ENCODE results near the gene FGF6. TPM values are rescaled to one million over a fixed set of nuclear protein-coding genes. Genes with fewer than 3 reads are reported as not detected.

Gene FGF6
- total RNA-seq, 1 donor from 2014 or later, result not detected

DNA sequence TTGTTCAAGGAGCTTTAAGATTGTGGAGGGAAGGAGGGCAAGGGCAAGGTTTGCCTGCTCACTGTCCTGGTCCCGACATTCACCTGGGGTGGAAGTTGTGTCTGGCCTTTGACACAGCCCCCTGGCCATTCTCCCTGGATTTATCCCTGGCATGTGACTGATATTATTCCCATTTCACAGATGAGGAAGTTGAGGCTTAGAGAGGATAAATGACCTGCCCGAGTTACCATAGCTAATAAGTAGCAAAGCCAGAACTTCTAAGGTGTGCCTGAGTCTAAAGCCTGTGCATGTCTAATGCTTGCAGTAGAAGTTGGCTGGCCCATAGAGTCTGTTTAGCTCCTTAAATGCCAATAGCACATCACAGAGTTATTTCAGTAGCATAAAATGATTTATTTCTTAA is 720 bp upstream of the FGF6 start:
- FAIRE-seq, result no peak

DNA sequence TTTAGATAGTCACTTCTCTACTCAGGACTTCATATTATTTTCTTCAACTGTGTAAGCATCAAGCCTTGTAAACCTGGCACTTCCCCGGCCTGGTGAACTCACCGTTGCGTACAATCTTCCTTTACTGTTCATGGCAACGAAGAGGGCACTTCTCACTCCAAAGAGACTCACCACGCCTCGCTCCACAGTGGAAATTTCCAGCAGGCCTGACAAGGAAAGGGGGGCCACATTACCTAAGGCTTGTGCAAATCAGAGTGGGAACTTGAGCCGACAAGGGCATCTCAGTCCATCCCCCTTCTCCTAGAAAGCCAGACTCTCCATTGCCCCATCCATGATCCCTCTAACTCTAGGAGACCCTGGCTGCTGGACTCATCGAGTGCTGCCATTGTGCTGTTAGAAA is 1.6 kb downstream of the FGF6 start:
- TF ChIP-seq, protein P1, sequence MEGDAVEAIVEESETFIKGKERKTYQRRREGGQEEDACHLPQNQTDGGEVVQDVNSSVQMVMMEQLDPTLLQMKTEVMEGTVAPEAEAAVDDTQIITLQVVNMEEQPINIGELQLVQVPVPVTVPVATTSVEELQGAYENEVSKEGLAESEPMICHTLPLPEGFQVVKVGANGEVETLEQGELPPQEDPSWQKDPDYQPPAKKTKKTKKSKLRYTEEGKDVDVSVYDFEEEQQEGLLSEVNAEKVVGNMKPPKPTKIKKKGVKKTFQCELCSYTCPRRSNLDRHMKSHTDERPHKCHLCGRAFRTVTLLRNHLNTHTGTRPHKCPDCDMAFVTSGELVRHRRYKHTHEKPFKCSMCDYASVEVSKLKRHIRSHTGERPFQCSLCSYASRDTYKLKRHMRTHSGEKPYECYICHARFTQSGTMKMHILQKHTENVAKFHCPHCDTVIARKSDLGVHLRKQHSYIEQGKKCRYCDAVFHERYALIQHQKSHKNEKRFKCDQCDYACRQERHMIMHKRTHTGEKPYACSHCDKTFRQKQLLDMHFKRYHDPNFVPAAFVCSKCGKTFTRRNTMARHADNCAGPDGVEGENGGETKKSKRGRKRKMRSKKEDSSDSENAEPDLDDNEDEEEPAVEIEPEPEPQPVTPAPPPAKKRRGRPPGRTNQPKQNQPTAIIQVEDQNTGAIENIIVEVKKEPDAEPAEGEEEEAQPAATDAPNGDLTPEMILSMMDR (IDR thresholded peaks at IDR 0.05; ENCODE audit: insufficient read depth, low read length, severe bottlenecking), result no peak
- no peak for DNase-seq (ENCODE audit: low read depth)

More for the DNA sequence above, 720 bp upstream of the FGF6 start:
- H3K36me3 ChIP-seq (ENCODE audit: control insufficient read depth, insufficient read depth, low read length), result no peaks in the 10 kb centered on the region
- no peak overlapping the region for H3K4me3 ChIP-seq (ENCODE audit: low read depth, low read length)
- TF ChIP-seq, protein P1 (IDR thresholded peaks at IDR 0.05; ENCODE audit: insufficient read depth, low read length, severe bottlenecking), result no peak
- peaks cover 3% of the 10 kb centered on the region for H3K27me3 ChIP-seq (ENCODE audit: control insufficient read depth, insufficient read depth, low read length)
- no peak for DNase-seq (ENCODE audit: low read depth)

GRCh38 chr12:4443616-4444015 is 2.0 kb downstream of the FGF6 start:
- H3K27me3 ChIP-seq (ENCODE audit: control insufficient read depth, insufficient read depth, low read length), result peaks cover 5% of the 10 kb centered on the region
- H3K4me3 ChIP-seq (ENCODE audit: low read depth, low read length), result no peak overlapping the region
- no peak for FAIRE-seq
- no peak for DNase-seq (ENCODE audit: low read depth)
- TF ChIP-seq, protein P1 (IDR thresholded peaks at IDR 0.05; ENCODE audit: insufficient read depth, low read length, severe bottlenecking), result no peak
- H3K36me3 ChIP-seq (ENCODE audit: control insufficient read depth, insufficient read depth, low read length), result no peaks in the 10 kb centered on the region

More for the DNA sequence above, 1.6 kb downstream of the FGF6 start:
- FAIRE-seq, result no peak
- H3K4me3 ChIP-seq (ENCODE audit: low read depth, low read length), result no peak overlapping the region
- H3K27me3 ChIP-seq (ENCODE audit: control insufficient read depth, insufficient read depth, low read length), result peaks cover 5% of the 10 kb centered on the region
- H3K36me3 ChIP-seq (ENCODE audit: control insufficient read depth, insufficient read depth, low read length), result no peaks in the 10 kb centered on the region

- Histone ChIP-seq H3K27me3 (ENCODE audit: control insufficient read depth, insufficient read depth, low read length) (peaks cover 2% of the 10 kb centered on the region), H3K36me3 (ENCODE audit: control insufficient read depth, insufficient read depth, low read length) (no peaks in the 10 kb centered on the region), H3K4me3 (ENCODE audit: low read depth, low read length) (no peak overlapping the region)
- no peak for DNase-seq (ENCODE audit: low read depth)
- FAIRE-seq, result no peak
- TF ChIP-seq, protein P1 (IDR thresholded peaks at IDR 0.05; ENCODE audit: insufficient read depth, low read length, severe bottlenecking), result no peak
Measured at GRCh38 chr12:4441355-4442335, 4.0 kb downstream of the FGF6 start.

DNA sequence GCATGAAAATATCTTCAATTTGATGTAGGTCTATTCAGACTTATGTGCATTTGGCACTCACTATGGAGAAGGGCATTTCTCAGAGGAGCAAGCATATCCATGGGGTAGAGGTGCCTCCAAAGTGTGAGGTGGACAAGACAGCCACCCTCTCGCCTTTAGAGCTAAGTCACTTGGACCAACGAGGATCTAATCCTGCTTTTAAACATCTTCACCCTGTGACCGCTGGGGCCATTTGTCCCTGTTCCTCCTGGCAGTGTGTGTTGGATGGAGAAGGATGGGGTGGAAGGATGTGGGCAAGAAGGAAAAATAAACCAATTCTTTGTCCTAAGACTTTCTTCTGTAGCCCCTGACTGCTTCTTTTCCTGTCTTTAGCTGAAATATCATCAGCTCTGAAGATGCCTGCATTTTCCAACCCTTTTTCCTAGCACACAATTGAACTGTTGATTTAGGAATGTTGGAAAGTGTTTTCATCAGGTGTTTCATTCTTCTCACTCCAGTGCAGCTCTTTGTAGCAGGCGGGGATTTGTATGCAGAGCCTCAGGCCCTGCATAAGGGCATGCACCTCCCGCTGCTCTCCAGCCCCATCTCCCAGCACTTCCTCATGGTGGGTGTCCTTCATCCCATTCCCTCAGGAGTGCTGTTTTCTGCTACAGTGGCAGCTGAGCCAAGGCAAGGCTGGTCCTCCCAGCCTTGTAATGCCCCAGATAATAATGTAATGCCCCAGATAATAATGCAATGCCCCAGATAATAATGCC is 5.3 kb downstream of the FGF6 start:
- Histone ChIP-seq H3K27me3 (ENCODE audit: control insufficient read depth, insufficient read depth, low read length) (peaks cover 2% of the 10 kb centered on the region), H3K36me3 (ENCODE audit: control insufficient read depth, insufficient read depth, low read length) (no peaks in the 10 kb centered on the region), H3K4me3 (ENCODE audit: low read depth, low read length) (no peak overlapping the region)
- no peak for FAIRE-seq
- TF ChIP-seq, protein P1 (IDR thresholded peaks at IDR 0.05; ENCODE audit: insufficient read depth, low read length, severe bottlenecking), result no peak
- DNase-seq (ENCODE audit: low read depth), result no peak

Measured in bronchial epithelial cell (primary cell).